ENCODE data around the gene MRPL19.

The MRPL19 gene

GRCh38 chr2:75646583-75647425 lies at the start of gene MRPL19:
Gene MRPL19, plus strand, starts transcription at chr2:75646783. Its CDS starts 25 bp downstream, at chr2:75646808.
- H3K4me3 ChIP-seq (ENCODE audit: low read depth, low read length): peak within 1 kb of the TSS; percentile 67
- in situ Hi-C loops (cut with HindIII; ENCODE audit: low sequenced_read_pairs): no loop called here
- no peak for TF ChIP-seq CTCF (IDR thresholded peaks at IDR 0.05; ENCODE audit: low read depth, low read length)
- peak; percentile 94 for DNase-seq (ENCODE audit: low read depth, low spot score)

DNA sequence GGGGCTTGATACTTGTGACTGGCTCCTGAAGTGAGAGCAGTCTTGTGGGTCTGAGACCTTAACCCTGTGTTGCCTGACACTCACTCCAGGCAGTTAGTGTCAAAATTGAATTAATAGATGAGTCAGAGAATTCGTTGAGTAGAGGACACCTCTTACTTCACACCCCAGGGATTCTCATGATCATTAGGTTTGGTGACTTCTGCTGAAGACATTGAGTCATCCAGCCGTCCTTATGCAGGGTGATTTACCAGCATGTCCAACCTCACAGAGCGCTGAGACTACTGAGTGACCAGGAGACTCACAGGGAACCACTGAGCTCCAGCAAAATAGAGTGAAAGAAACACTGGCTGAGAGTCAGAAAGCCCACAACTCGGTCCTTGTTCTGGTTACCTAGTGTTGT lies 49.8 kb upstream of the MRPL19 start:
- peak; percentile 45 for DNase-seq (ENCODE audit: low read depth, low spot score)

GRCh38 chr2:75597949-75598348 lies 48.6 kb upstream of the MRPL19 start:
- DNase-seq (ENCODE audit: low read depth, low spot score): no peak
- H3K4me3 ChIP-seq (ENCODE audit: low read depth, low read length): no peak overlapping the region
- in situ Hi-C loops (cut with HindIII; ENCODE audit: low sequenced_read_pairs): no loop called here
- no peak for TF ChIP-seq CTCF (IDR thresholded peaks at IDR 0.05; ENCODE audit: low read depth, low read length)

More for the DNA sequence above, 49.8 kb upstream of the MRPL19 start:
- TF ChIP-seq CTCF (IDR thresholded peaks at IDR 0.05; ENCODE audit: low read depth, low read length): no peak
- in situ Hi-C loops (cut with HindIII; ENCODE audit: low sequenced_read_pairs): no loop called here
- no peak overlapping the region for H3K4me3 ChIP-seq (ENCODE audit: low read depth, low read length)

DNA sequence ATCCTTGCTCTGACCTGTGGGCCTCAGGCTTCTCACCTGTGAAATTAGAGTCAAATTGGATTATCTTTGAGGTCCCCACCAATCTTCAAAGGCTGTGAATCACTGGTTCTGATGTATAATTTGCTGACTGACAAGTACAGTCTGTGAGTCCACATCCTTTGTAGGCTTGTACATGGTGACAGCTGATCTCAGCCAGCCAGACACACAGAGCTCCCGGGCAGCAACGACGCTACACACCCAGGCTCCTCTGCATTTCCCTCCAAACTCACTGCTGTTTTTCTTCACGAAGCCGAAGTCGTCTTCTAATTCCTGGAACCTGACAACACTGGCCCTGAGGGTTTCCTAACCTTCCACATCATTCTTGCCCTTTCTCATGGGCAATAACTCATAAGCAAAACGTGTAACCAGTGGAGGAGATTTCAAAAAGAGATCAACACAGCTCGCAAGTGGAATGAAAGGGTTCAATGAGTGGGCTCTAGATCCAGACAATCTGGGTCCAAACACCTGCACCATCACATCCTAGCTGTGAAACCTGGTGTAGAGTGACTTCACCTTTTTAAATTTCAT lies 47.9 kb upstream of the MRPL19 start:
- in situ Hi-C loops (cut with HindIII; ENCODE audit: low sequenced_read_pairs): no loop called here
- H3K4me3 ChIP-seq (ENCODE audit: low read depth, low read length): no peak overlapping the region
- no peak for TF ChIP-seq CTCF (IDR thresholded peaks at IDR 0.05; ENCODE audit: low read depth, low read length)
- DNase-seq (ENCODE audit: low read depth, low spot score): no peak

- TF ChIP-seq CTCF (IDR thresholded peaks at IDR 0.05; ENCODE audit: low read depth, low read length): no peak
- DNase-seq (ENCODE audit: low read depth, low spot score): no peak
- in situ Hi-C loops (cut with HindIII; ENCODE audit: low sequenced_read_pairs): no loop called here
- H3K4me3 ChIP-seq (ENCODE audit: low read depth, low read length): no peak overlapping the region
Observed at GRCh38 chr2:75600461-75601011, 46.0 kb upstream of the MRPL19 start.

DNA sequence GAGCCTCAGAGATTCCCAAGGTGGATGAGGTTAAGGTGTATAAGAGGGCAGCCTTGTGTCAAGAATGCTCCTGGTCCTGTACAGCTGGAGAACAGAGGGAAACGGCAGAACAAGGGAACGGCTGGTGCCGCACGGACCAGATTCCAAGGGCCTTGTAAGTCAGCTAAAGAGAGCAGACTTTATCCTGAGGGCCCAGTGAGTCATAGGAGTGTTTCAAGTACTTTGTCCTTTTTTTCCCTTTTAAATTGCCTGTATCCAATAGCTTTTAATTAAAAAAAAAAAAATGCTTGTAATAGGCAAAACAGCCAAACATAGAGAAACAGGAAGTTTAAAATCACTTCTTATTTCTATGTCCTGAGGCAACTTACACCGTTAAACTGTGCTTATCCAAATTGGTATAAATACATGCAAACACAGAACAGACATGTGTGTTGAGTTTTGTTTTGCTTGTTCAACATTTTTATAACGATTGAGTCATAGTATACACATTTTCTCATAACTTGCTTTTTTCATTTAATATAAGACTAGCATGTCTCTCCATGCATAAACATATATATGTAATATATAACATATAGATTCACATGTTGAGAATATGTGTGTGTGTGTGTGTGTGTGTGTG lies 43.8 kb upstream of the MRPL19 start:
- TF ChIP-seq CTCF (IDR thresholded peaks at IDR 0.05; ENCODE audit: low read depth, low read length): no peak
- in situ Hi-C loops (cut with HindIII; ENCODE audit: low sequenced_read_pairs): no loop called here
- peak; percentile 83 for DNase-seq (ENCODE audit: low read depth, low spot score)

More for the DNA sequence above, 43.8 kb upstream of the MRPL19 start:
- H3K4me3 ChIP-seq (ENCODE audit: low read depth, low read length): no peak overlapping the region

All from astrocyte of the spinal cord (primary cell).